Stimulated activated naive CD8-positive, alpha-beta T cell treated with anti-CD3 and anti-CD28 coated beads, Interleukin-15, amount 100 ng/mL, for 72 hours (primary cell): Measurements from ENCODE around the gene NKAIN2.

Source experiments
- ATAC-seq: fragments of 150-1000 bp; cut with Tn5 transposase; 2 replicates; pipeline ENCODE4 v1.10.0; 2021; ENCODE audit warnings: mild to moderate bottlenecking, moderate library complexity
- DNase-seq, 2 donors: peaks; one replicate each; pipeline ENCODE4 v3.0.0; 2021 to 2022
- H3K27ac Mint-ChIP-seq, 2 donors: one replicate each; pipeline ENCODE4 v1.8.0; 2022; ENCODE audit warnings: mild to moderate bottlenecking in 2 of 2, mixed read lengths in 2 of 2, moderate library complexity in 2 of 2
- H3K27me3 Mint-ChIP-seq: one replicate; pipeline ENCODE4 v1.8.0; 2022; ENCODE audit warnings: mixed read lengths
- H3K4me1 Mint-ChIP-seq: one replicate; pipeline ENCODE4 v1.8.0; 2022; ENCODE audit warnings: mild to moderate bottlenecking, mixed read lengths
- H3K4me3 Mint-ChIP-seq, 2 donors: one replicate each; pipeline ENCODE4 v1.8.0; 2022; ENCODE audit warnings: mild to moderate bottlenecking in 2 of 2, mixed read lengths in 2 of 2, moderate library complexity in 1 of 2
- H3K9me3 Mint-ChIP-seq, 2 donors: one replicate each; pipeline ENCODE4 v1.8.0; 2022; ENCODE audit warnings: mixed read lengths in 2 of 2

The NKAIN2 gene

DNA sequence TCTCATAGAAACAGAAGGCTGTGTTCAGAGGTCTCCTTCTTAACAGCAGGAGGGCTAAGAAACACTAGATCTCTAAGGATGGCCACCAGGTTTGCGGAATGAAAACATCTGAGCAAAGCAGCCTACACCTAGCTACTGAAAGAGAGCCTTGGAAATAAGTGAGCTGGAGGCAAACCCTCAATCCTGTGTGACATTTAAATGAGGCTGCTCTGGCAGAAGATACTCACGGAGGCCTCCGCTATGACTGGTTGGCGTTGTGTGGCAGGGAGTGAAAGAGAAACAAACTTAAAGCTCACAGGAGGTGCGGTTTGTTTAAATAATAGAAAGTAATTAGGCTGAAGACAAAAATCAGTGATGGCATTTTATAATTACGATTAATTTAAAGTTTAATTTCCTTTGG is 996.6 kb downstream of the NKAIN2 start:
- H3K4me3 Mint-ChIP-seq = no peak overlapping the region
- no peak for DNase-seq
- H3K4me1 Mint-ChIP-seq = no peaks in the 10 kb centered on the region
- ATAC-seq = no peak
- H3K9me3 Mint-ChIP-seq = no peaks in the 10 kb centered on the region
- no peak overlapping the region for H3K27ac Mint-ChIP-seq
- H3K27me3 Mint-ChIP-seq = peaks cover 17% of the 10 kb centered on the region

DNA sequence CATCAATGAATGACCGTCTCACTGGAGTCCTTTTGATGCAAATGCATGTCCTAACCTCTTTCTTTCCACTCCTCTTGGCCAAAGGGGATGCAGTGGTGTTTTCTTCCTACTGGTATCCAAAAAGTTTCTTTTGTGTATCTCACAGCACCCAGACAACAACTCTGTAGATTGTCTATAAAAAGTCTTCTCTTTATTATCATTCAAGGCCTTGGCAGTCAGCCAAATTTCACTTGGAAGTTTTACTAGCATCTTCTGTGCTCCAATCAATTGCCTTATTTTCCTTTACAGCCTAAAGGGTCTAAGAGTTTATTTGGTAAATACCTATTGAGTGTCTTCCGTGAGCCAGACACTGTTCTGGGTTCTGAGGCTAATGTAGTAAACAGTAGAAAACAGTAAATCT is 1008.4 kb downstream of the NKAIN2 start:
- Mint-ChIP-seq H3K4me1 (no peaks in the 10 kb centered on the region), H3K9me3 (peaks cover 0 to 6% of the 10 kb centered on the region in 2 donors), H3K27ac (no peak overlapping the region), H3K4me3 (no peak overlapping the region), H3K27me3 (no peaks in the 10 kb centered on the region)
- DNase-seq = no peak
- ATAC-seq = no peak

DNA sequence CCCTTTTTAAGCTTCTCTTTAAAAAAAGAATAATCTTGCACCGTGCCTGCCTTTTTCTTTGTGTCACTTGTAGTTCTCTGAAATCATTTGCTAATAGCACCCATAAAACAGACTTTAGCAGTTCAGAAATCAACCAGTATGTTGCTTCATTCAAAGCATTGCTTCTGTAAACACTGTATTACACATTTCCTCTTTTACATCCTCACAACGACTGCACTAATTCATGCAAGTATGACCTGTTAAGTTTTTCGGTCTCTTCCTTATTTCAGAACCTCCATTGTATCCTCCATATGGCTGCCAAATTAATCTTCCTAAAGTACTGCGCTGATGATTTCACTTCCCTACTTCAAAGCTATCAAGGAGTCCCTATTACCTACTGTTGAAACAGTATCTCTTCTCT is 1015.7 kb downstream of the NKAIN2 start:
- Mint-ChIP-seq H3K4me1 (no peaks in the 10 kb centered on the region), H3K4me3 (no peak overlapping the region), H3K9me3 (no peaks in the 10 kb centered on the region), H3K27ac (no peak overlapping the region), H3K27me3 (no peaks in the 10 kb centered on the region)
- ATAC-seq = no peak
- no peak for DNase-seq

GRCh38 chr6:124822204-124822613 is 1018.5 kb downstream of the NKAIN2 start:
- Mint-ChIP-seq H3K9me3 (no peaks in the 10 kb centered on the region), H3K4me1 (no peaks in the 10 kb centered on the region), H3K27ac (no peak overlapping the region), H3K4me3 (no peak overlapping the region), H3K27me3 (no peaks in the 10 kb centered on the region)
- ATAC-seq = no peak
- no peak for DNase-seq

GRCh38 chr6:124822721-124823120 is 1019.1 kb downstream of the NKAIN2 start:
- H3K27me3 Mint-ChIP-seq = no peaks in the 10 kb centered on the region
- no peak for DNase-seq
- no peak overlapping the region for H3K4me3 Mint-ChIP-seq
- ATAC-seq = no peak
- H3K4me1 Mint-ChIP-seq = no peaks in the 10 kb centered on the region
- no peaks in the 10 kb centered on the region for H3K9me3 Mint-ChIP-seq
- no peak overlapping the region for H3K27ac Mint-ChIP-seq

GRCh38 chr6:124823240-124824111 is 1019.8 kb downstream of the NKAIN2 start:
- H3K9me3 Mint-ChIP-seq = no peaks in the 10 kb centered on the region
- no peak for ATAC-seq

DNA sequence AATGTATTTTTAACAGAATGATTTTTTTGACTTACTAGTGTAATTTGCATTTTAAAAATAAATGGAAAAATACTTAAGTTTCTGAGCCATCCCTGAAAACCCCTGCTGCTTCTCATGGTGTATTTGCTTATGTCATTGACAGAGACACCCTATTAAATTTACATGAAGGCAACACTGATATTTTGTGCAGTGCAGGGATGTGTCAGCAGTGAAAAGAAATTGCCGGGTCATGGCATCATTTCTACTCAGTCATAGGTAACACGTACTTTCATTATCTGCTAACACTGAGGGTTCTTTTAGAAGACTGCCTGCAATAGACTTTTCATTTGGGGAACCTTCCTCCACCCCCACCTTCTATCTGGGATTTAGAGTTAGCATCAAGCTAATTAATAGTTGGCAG is 1021.9 kb downstream of the NKAIN2 start:
- no peaks in the 10 kb centered on the region for H3K4me1 Mint-ChIP-seq
- no peaks in the 10 kb centered on the region for H3K27me3 Mint-ChIP-seq
- no peak overlapping the region for H3K27ac Mint-ChIP-seq
- no peak for ATAC-seq
- H3K4me3 Mint-ChIP-seq = no peak overlapping the region
- DNase-seq = no peak
- no peaks in the 10 kb centered on the region for H3K9me3 Mint-ChIP-seq

More at GRCh38 chr6:124823240-124824111, 1019.8 kb downstream of the NKAIN2 start:
- Mint-ChIP-seq H3K27ac (no peak overlapping the region), H3K4me3 (no peak overlapping the region), H3K4me1 (no peaks in the 10 kb centered on the region), H3K27me3 (no peaks in the 10 kb centered on the region)
- no peak for DNase-seq

DNA sequence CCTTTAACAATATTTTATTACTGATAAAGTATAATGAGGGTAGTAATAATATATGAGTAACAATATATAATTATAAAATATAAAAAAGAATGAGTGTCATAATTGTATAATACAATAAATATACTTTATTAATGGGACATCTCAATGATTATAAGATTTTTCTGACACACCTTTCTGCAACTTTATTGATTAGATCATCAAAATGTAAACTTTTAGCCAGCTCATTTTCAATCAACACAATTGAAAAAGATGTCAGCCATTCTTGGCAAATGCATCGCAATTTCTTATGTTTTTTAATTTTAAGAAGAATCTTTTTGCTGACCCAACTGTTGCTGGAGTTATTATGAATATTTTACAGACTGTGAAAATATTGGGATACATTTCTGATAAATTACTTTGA is 1026.2 kb downstream of the NKAIN2 start:
- no peaks in the 10 kb centered on the region for H3K9me3 Mint-ChIP-seq
- ATAC-seq (no peak), DNase-seq (no peak)
- no peak overlapping the region for H3K27ac Mint-ChIP-seq
- no peak overlapping the region for H3K4me3 Mint-ChIP-seq
- H3K27me3 Mint-ChIP-seq = no peaks in the 10 kb centered on the region
- H3K4me1 Mint-ChIP-seq = no peaks in the 10 kb centered on the region

GRCh38 chr6:124830506-124830905 is 1026.8 kb downstream of the NKAIN2 start:
- no peaks in the 10 kb centered on the region for H3K27me3 Mint-ChIP-seq
- no peak overlapping the region for H3K27ac Mint-ChIP-seq
- H3K4me3 Mint-ChIP-seq = no peak overlapping the region
- H3K9me3 Mint-ChIP-seq = no peaks in the 10 kb centered on the region
- H3K4me1 Mint-ChIP-seq = no peaks in the 10 kb centered on the region
- no peak for ATAC-seq
- DNase-seq = no peak

- DNase-seq (no peak), ATAC-seq (no peak)
- H3K9me3 Mint-ChIP-seq = no peaks in the 10 kb centered on the region
- H3K4me1 Mint-ChIP-seq = no peaks in the 10 kb centered on the region
- H3K27me3 Mint-ChIP-seq = no peaks in the 10 kb centered on the region
- no peak overlapping the region for H3K27ac Mint-ChIP-seq
- H3K4me3 Mint-ChIP-seq = no peak overlapping the region
Measured at GRCh38 chr6:124854338-124854922, 1050.8 kb downstream of the NKAIN2 start.

GRCh38 chr6:124857746-124858145 is 1054.1 kb downstream of the NKAIN2 start:
- peaks cover 3% of the 10 kb centered on the region for H3K27me3 Mint-ChIP-seq
- H3K4me3 Mint-ChIP-seq = no peak overlapping the region
- no peaks in the 10 kb centered on the region for H3K9me3 Mint-ChIP-seq
- ATAC-seq = no peak
- H3K4me1 Mint-ChIP-seq = no peaks in the 10 kb centered on the region
- no peak for DNase-seq
- H3K27ac Mint-ChIP-seq = no peak overlapping the region

- ATAC-seq (no peak), DNase-seq (no peak)
- Mint-ChIP-seq H3K4me1 (no peaks in the 10 kb centered on the region), H3K27ac (no peak overlapping the region), H3K4me3 (no peak overlapping the region), H3K9me3 (no peaks in the 10 kb centered on the region), H3K27me3 (peaks cover 8% of the 10 kb centered on the region)
Measured at GRCh38 chr6:124858564-124858963, 1054.9 kb downstream of the NKAIN2 start.

DNA sequence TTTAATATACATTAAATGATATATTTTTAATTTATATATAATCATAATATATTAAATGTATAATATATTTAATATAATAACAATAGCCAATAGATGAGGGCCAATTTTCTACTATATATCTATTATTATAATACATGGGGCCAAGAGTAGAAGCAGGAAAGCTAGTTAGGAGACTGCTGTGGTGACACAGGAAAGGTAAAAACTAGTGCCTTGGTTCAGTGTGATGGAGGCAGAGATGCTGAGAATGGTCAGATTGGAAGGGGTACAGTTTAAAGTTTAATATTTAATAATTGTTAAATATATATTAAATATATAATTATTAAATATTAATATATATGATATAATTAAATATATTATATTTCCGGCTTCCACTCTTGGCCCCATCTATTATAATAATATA is 1055.7 kb downstream of the NKAIN2 start:
- ATAC-seq (no peak), DNase-seq (no peak)
- Mint-ChIP-seq H3K9me3 (no peaks in the 10 kb centered on the region), H3K27me3 (peaks cover 8% of the 10 kb centered on the region), H3K4me1 (no peaks in the 10 kb centered on the region), H3K27ac (no peak overlapping the region), H3K4me3 (no peak overlapping the region)

GRCh38 chr6:124866040-124866439 is 1062.4 kb downstream of the NKAIN2 start:
- DNase-seq (no peak), ATAC-seq (no peak)
- H3K9me3 Mint-ChIP-seq = no peaks in the 10 kb centered on the region

GRCh38 chr6:124867121-124867520 is 1063.5 kb downstream of the NKAIN2 start:
- Mint-ChIP-seq H3K27ac (no peak overlapping the region), H3K27me3 (peaks cover 25% of the 10 kb centered on the region), H3K4me1 (no peaks in the 10 kb centered on the region), H3K4me3 (no peak overlapping the region), H3K9me3 (no peaks in the 10 kb centered on the region)
- ATAC-seq (no peak), DNase-seq (no peak)

More at GRCh38 chr6:124866040-124866439, 1062.4 kb downstream of the NKAIN2 start:
- Mint-ChIP-seq H3K4me3 (no peak overlapping the region), H3K4me1 (no peaks in the 10 kb centered on the region), H3K27me3 (peaks cover 25% of the 10 kb centered on the region), H3K27ac (no peak overlapping the region)

DNA sequence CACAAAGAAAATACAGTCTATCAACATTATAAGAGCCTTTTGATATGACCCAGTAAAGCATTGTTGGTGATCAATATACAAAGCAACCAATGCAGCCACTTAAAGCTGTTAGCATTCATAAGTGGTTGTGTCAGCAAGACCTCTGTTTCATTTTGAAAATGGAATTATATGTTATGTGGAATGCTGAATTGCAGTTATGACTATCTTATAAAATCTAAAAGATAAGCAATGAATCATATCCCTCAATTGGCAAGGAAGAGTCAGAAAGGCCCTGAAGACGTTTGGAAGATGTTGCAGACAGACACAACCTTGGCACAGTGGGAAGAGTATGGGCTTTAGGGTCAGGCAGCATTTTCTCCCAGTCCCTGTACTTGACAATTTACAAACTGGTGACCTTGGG is 1064.8 kb downstream of the NKAIN2 start:
- H3K4me3 Mint-ChIP-seq = no peak overlapping the region

More for the DNA sequence above, 1064.8 kb downstream of the NKAIN2 start:
- Mint-ChIP-seq H3K4me1 (no peaks in the 10 kb centered on the region), H3K9me3 (no peaks in the 10 kb centered on the region), H3K27me3 (peaks cover 17% of the 10 kb centered on the region), H3K27ac (no peak overlapping the region)
- ATAC-seq = no peak
- DNase-seq = no peak
